GM18511 (cell line): ENCODE measurements around the gene ITPKC.
"Not testable (repeated sequence)": the region's sequence is repeated elsewhere in the genome, so short reads cannot be mapped to it uniquely, and the experiment has no call there.

Experiments
- ATAC-seq: cut with Tn5 transposase; IDR thresholded peaks from one replicate; pipeline ENCODE4 v1.9.1; 2021; ENCODE audit warnings: mild to moderate bottlenecking, moderate library complexity; ENCODE audit not compliant: unreplicated experiment

Gene ITPKC

GRCh38 chr19:40758491-40758890 is 41.6 kb downstream of the ITPKC start:
- no peak for ATAC-seq

GRCh38 chr19:40759352-40759751 is 42.4 kb downstream of the ITPKC start:
- no peak for ATAC-seq

- no peak for ATAC-seq
Observed at GRCh38 chr19:40762754-40763470, 46.0 kb downstream of the ITPKC start.

GRCh38 chr19:40763526-40763925 is 46.6 kb downstream of the ITPKC start:
- ATAC-seq = no peak

- ATAC-seq = no peak
Observed at GRCh38 chr19:40763963-40764362, 47.1 kb downstream of the ITPKC start.

- not testable (repeated sequence) for ATAC-seq
Observed at GRCh38 chr19:40766385-40766784, 49.5 kb downstream of the ITPKC start.

- no peak for ATAC-seq
Observed at GRCh38 chr19:40768869-40769268, 52.0 kb downstream of the ITPKC start.

GRCh38 chr19:40771101-40771862 is 54.4 kb downstream of the ITPKC start:
- not testable (repeated sequence) for ATAC-seq

GRCh38 chr19:40774916-40775631 is 58.2 kb downstream of the ITPKC start, which contains the start of gene MIA:
TSS of gene MIA (plus strand) at chr19:40775521. CDS start at chr19:40775543, 22 bp downstream.
- no peak for ATAC-seq

GRCh38 chr19:40775632-40776022 is 58.7 kb downstream of the ITPKC start:
- no peak for ATAC-seq

GRCh38 chr19:40776364-40776763 is 59.5 kb downstream of the ITPKC start:
- no peak for ATAC-seq

- ATAC-seq = peak; percentile 62
Observed at GRCh38 chr19:40776932-40777644, 60.2 kb downstream of the ITPKC start.

- no peak for ATAC-seq
Observed at GRCh38 chr19:40777645-40777936, 60.7 kb downstream of the ITPKC start.

GRCh38 chr19:40777937-40778705 is 61.2 kb downstream of the ITPKC start, which contains the start of gene RAB4B:
TSS of gene RAB4B (plus strand) at chr19:40778247. CDS start at chr19:40778376, 129 bp downstream.
- ATAC-seq = peak; percentile 65

- ATAC-seq = no peak
Observed at GRCh38 chr19:40778706-40779284, 61.9 kb downstream of the ITPKC start.

- no peak for ATAC-seq
Observed at GRCh38 chr19:40780582-40780981, 63.7 kb downstream of the ITPKC start.

GRCh38 chr19:40781140-40781539 is 64.2 kb downstream of the ITPKC start:
- no peak for ATAC-seq

- no peak for ATAC-seq
Observed at GRCh38 chr19:40783711-40784110, 66.8 kb downstream of the ITPKC start.

GRCh38 chr19:40784146-40784545 is 67.2 kb downstream of the ITPKC start:
- not testable (repeated sequence) for ATAC-seq

- no peak for ATAC-seq
Observed at GRCh38 chr19:40785526-40785925, 68.6 kb downstream of the ITPKC start.
